GM13976 (cell line): ENCODE results near the gene THADA.

ENCODE experiments used
- DNase-seq: peaks from one replicate; pipeline ENCODE4 v3.0.0; 2012; ENCODE audit warnings: low spot score
- in situ Hi-C: fragments of 300-500 bp; cut with MboI; formaldehyde crosslinking; loops from one replicate; pipeline ENCODE4 v1.12.0; 2022; ENCODE audit warnings: low sequenced_read_pairs, mixed read lengths, inconsistent platforms; ENCODE audit not compliant: unreplicated experiment
- TF ChIP-seq, protein P1 (sequence below): IDR thresholded peaks from 2 replicates; pipeline ENCODE4 v1.5.1; 2012; ENCODE audit warnings: borderline replicate concordance, mild to moderate bottlenecking; ENCODE audit not compliant: insufficient read depth; ENCODE audit errors: extremely low read depth, missing control alignments, control extremely low read depth

The THADA gene

DNA sequence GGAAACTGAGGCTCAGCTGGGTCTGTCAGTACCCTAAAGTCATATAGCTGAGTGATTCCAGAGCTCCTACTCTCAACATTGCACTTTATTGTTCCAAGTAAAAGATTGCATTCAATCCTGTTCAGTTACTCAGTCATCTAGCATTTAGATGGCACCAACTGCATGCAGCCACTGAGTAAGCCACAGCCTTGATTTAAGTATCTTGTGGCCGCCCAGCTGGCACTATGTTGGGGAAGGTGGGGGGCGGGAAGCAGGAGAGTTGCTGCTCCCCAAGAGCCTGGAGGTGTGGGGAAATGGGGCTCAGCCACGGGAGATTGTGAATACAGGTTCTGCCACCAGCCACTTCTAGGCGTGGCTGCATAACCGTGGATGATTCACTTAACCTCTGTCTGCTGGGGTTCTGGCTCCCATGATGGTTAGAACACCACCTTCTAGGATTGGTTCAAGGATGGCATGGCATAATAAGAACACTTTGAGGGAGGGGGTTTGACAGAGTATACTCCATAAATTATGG, 386.6 kb downstream of the THADA start:
- in situ Hi-C loops: no loop called here

DNA sequence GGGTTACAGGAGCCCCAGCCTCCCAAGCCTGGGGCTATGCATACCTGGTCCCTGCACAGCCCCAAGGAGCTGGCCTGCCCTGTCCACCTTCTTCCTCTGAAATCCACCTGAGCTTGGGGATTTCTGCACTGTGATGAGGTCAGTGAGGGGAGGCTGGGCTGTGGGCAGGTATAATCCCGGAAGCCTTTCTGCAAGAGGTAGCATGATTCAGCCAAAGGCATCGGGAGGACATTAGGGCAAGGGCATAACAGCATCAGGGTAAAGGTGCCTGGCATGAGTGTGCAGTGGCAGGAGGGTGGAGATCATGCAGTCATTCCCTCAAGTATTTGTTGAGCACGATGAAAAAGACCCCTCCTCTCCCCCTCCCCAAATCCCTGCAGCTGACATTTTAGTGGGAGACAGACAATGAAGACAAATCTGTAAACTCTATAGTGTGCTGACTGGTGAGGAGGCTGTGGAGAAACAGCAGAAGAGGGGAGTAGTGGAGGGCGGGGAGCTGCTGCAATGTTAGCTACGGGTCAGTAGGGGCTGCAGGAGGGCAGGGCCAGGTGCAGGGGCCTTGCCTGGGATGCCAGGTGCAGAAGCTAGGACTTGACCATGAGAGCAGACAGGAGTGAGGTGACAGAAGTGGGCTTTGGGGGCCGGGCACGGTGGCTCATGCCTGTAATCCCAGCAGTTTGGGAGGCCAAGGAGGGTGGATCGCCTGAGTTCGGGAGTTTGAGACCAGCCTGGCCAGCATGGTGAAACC, 388.1 kb downstream of the THADA start:
- DNase-seq: no peak
- TF ChIP-seq, protein P1, sequence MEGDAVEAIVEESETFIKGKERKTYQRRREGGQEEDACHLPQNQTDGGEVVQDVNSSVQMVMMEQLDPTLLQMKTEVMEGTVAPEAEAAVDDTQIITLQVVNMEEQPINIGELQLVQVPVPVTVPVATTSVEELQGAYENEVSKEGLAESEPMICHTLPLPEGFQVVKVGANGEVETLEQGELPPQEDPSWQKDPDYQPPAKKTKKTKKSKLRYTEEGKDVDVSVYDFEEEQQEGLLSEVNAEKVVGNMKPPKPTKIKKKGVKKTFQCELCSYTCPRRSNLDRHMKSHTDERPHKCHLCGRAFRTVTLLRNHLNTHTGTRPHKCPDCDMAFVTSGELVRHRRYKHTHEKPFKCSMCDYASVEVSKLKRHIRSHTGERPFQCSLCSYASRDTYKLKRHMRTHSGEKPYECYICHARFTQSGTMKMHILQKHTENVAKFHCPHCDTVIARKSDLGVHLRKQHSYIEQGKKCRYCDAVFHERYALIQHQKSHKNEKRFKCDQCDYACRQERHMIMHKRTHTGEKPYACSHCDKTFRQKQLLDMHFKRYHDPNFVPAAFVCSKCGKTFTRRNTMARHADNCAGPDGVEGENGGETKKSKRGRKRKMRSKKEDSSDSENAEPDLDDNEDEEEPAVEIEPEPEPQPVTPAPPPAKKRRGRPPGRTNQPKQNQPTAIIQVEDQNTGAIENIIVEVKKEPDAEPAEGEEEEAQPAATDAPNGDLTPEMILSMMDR: no peak
- in situ Hi-C loops: no loop called here

More for the DNA sequence above, 386.6 kb downstream of the THADA start:
- TF ChIP-seq, protein P1: no peak
- no peak for DNase-seq

DNA sequence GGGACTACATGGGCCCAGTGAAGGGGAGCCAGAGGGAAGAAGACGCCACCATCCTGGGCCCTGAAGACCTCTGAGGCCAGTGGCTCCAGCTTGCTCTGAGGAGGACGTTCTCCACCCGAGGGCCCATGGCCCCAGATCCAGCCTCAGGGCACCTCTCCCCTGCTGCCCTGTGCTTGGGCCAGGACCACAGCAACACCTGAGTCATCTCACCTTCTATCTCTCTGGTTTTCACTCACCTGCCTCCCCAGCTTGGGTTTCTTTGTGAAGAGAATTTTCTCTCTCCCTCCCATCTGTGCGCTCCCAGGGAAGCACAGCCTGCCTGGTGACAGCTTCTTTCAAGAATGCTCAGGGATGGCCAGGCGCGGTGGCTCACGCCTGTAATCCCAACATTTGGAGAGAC, 389.2 kb downstream of the THADA start:
- in situ Hi-C loops: no loop called here
- no peak for DNase-seq
- TF ChIP-seq, protein P1: no peak

DNA sequence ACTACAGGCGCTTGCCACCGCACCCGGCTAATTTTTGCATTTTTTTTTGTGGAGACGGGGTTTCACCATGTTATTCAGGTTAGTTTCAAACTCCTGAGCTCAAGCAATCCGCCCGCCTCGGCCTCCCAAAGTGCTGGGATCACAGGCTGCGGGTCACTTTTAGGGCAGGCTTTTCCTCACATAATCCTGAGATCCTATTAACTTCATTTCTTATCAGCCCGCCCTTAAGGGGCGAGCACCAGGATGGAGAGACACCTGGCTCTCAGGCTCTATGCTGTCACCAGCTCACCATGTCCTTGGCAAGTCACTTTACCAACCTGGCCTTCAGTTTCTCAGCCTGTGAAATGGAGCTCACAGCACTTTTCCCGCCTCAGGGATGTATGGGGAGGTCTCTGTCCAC, 392.5 kb downstream of the THADA start:
- in situ Hi-C loops: no loop called here
- no peak for DNase-seq
- TF ChIP-seq, protein P1: no peak

DNA sequence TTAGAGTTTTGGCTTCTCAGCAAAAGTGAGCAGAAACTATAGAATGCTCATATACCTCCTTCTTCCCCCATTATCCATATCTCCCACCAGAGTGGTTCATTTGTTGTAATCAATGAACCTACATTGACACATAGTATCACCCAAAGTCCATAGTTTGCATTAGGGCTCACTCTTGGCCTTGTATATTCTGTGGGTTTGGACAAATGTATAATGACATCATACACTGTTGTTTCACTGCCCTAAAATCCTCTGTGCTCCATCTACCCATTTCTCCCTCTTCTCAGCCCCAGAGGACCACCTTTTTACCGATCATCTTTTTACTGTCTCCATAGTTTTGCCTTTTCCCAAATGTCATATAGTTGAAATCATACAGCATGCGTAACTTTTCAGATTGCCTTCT, 393.5 kb downstream of the THADA start:
- TF ChIP-seq, protein P1: no peak
- in situ Hi-C loops: no loop called here
- DNase-seq: no peak

DNA sequence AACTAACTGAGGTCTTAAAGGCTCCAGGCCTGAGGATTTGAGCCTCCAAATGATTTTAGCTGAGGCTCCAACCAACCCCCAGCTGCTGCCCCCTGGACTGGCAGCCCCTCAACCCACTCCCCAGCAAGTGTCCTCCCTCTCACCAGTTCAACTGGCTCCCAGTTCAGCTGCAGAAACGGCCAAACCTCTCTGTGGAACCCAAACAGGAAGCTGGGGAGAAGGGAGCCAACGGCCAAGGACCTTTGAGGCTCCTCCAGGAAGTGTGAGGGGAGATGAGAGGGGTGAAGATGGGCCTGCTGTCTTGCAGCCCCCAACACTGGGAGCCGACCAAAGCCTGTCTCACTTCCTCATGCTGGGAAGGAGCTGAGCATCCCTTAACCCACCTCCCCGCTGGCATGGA, 394.3 kb downstream of the THADA start:
- in situ Hi-C loops: no loop called here
- DNase-seq: no peak
- TF ChIP-seq, protein P1: no peak
